ENCODE measurements around the gene APOBEC3A.
"Not testable (repeated sequence)": the region's sequence is repeated elsewhere in the genome, so short reads cannot be mapped to it uniquely, and the experiment has no call there.

APOBEC3A gene

GRCh38 chr22:38987171-38987895, 29.9 kb downstream of the APOBEC3A start:
- H3K27me3 Mint-ChIP-seq, result no peaks in the 10 kb centered on the region
- no peak overlapping the region for H3K4me3 Mint-ChIP-seq
- DNase-seq (ENCODE audit: low spot score in 2 of 2), result no peak
- H3K27ac Mint-ChIP-seq, result no peak overlapping the region
- H3K4me1 Mint-ChIP-seq, result peaks cover 11% of the 10 kb centered on the region
- H3K9me3 Mint-ChIP-seq, result no peaks in the 10 kb centered on the region
- no peak for ATAC-seq (ENCODE audit: low read depth)
- H3K36me3 Mint-ChIP-seq, result no peaks in the 10 kb centered on the region

GRCh38 chr22:38989466-38989865, 32.1 kb downstream of the APOBEC3A start:
- ATAC-seq (ENCODE audit: low read depth) (no peak), DNase-seq (ENCODE audit: low spot score in 2 of 2) (no peak)
- no peak overlapping the region for H3K4me3 Mint-ChIP-seq
- H3K27me3 Mint-ChIP-seq, result peaks cover 8% of the 10 kb centered on the region
- peaks cover 15% of the 10 kb centered on the region for H3K4me1 Mint-ChIP-seq
- H3K27ac Mint-ChIP-seq, result no peak overlapping the region
- H3K9me3 Mint-ChIP-seq, result no peaks in the 10 kb centered on the region
- no peaks in the 10 kb centered on the region for H3K36me3 Mint-ChIP-seq

- DNase-seq (ENCODE audit: low spot score in 2 of 2); ATAC-seq (ENCODE audit: low read depth); H3K27ac Mint-ChIP-seq; H3K36me3 Mint-ChIP-seq; H3K9me3 Mint-ChIP-seq; H3K4me1 Mint-ChIP-seq; H3K4me3 Mint-ChIP-seq: not testable (repeated sequence)
- H3K27me3 Mint-ChIP-seq, result peaks cover 18% of the 10 kb centered on the region
Observed at GRCh38 chr22:38992871-38993371, 35.5 kb downstream of the APOBEC3A start.

GRCh38 chr22:38996105-38996504, 38.7 kb downstream of the APOBEC3A start:
- peaks cover 6% of the 10 kb centered on the region for H3K4me1 Mint-ChIP-seq
- H3K36me3 Mint-ChIP-seq, result peaks cover 2% of the 10 kb centered on the region
- H3K4me3 Mint-ChIP-seq, result no peak overlapping the region
- ATAC-seq (ENCODE audit: low read depth), result no peak
- peaks cover 20% of the 10 kb centered on the region for H3K27me3 Mint-ChIP-seq
- no peak for DNase-seq (ENCODE audit: low spot score in 2 of 2)
- no peak overlapping the region for H3K27ac Mint-ChIP-seq
- H3K9me3 Mint-ChIP-seq, result peaks cover 3% of the 10 kb centered on the region

GRCh38 chr22:38997518-38997917, 40.1 kb downstream of the APOBEC3A start:
- no peak for DNase-seq (ENCODE audit: low spot score in 2 of 2)
- Mint-ChIP-seq H3K9me3 (peaks cover 3% of the 10 kb centered on the region), H3K36me3 (peaks cover 2% of the 10 kb centered on the region), H3K27me3 (peaks cover 20% of the 10 kb centered on the region), H3K4me1 (peaks cover 6% of the 10 kb centered on the region), H3K4me3 (no peak overlapping the region), H3K27ac (no peak overlapping the region)
- ATAC-seq (ENCODE audit: low read depth), result no peak

- Mint-ChIP-seq H3K4me3 (no peak overlapping the region), H3K36me3 (peaks cover 2% of the 10 kb centered on the region), H3K27me3 (peaks cover 2% of the 10 kb centered on the region), H3K27ac (no peak overlapping the region), H3K4me1 (no peaks in the 10 kb centered on the region), H3K9me3 (no peaks in the 10 kb centered on the region)
- peak; percentile 83 for ATAC-seq (ENCODE audit: low read depth)
- DNase-seq (ENCODE audit: low spot score in 2 of 2), result peak; percentile 59 to 62
Observed at GRCh38 chr22:39003165-39003638, 45.8 kb downstream of the APOBEC3A start.

GRCh38 chr22:39007177-39007576, 49.8 kb downstream of the APOBEC3A start:
- Mint-ChIP-seq H3K27me3 (no peaks in the 10 kb centered on the region), H3K4me3 (no peak overlapping the region), H3K36me3 (no peaks in the 10 kb centered on the region), H3K4me1 (no peaks in the 10 kb centered on the region), H3K9me3 (no peaks in the 10 kb centered on the region), H3K27ac (no peak overlapping the region)
- ATAC-seq (ENCODE audit: low read depth), result no peak
- DNase-seq (ENCODE audit: low spot score in 2 of 2), result no peak

GRCh38 chr22:39008271-39008850, 51.0 kb downstream of the APOBEC3A start:
- not testable (repeated sequence) for H3K4me3 Mint-ChIP-seq; DNase-seq (ENCODE audit: low spot score in 2 of 2); H3K27me3 Mint-ChIP-seq; ATAC-seq (ENCODE audit: low read depth); H3K36me3 Mint-ChIP-seq; H3K27ac Mint-ChIP-seq; H3K9me3 Mint-ChIP-seq; H3K4me1 Mint-ChIP-seq

GRCh38 chr22:39010946-39011345, 53.5 kb downstream of the APOBEC3A start:
- peaks cover 9% of the 10 kb centered on the region for H3K4me1 Mint-ChIP-seq
- H3K4me3 Mint-ChIP-seq, result no peak overlapping the region
- H3K27ac Mint-ChIP-seq, result no peak overlapping the region
- ATAC-seq (ENCODE audit: low read depth) (no peak), DNase-seq (ENCODE audit: low spot score in 2 of 2) (no peak)
- no peaks in the 10 kb centered on the region for H3K9me3 Mint-ChIP-seq
- no peaks in the 10 kb centered on the region for H3K27me3 Mint-ChIP-seq
- no peaks in the 10 kb centered on the region for H3K36me3 Mint-ChIP-seq

Data from memory B cell (primary cell).